Measurements from ENCODE around the gene SLC6A12.

GRCh38 chr12:214003-214741 is at the start of gene SLC6A12:
- TF ChIP-seq POLR2AphosphoS5 (IDR thresholded peaks at IDR 0.05; ENCODE audit: low read depth) (no peak), CTCF (IDR thresholded peaks at IDR 0.05; ENCODE audit: insufficient read depth, low read length) (no peak), GABPA (IDR thresholded peaks at IDR 0.05; ENCODE audit: low read depth) (no peak)

Data from HL-60 (cell line).